SH-SY5Y (cell line): ENCODE measurements around the gene SLC31A1.

Source experiments
- GATA2 ChIP-seq: IDR thresholded peaks from 2 replicates; pipeline ENCODE4 v1.6.1; 2011; ENCODE audit warnings: mild to moderate bottlenecking, low read depth, low read length
- GATA3 ChIP-seq: IDR thresholded peaks from 2 replicates; pipeline ENCODE4 v1.6.1; 2011; ENCODE audit warnings: low read depth, mild to moderate bottlenecking, low read length, moderate library complexity

DNA sequence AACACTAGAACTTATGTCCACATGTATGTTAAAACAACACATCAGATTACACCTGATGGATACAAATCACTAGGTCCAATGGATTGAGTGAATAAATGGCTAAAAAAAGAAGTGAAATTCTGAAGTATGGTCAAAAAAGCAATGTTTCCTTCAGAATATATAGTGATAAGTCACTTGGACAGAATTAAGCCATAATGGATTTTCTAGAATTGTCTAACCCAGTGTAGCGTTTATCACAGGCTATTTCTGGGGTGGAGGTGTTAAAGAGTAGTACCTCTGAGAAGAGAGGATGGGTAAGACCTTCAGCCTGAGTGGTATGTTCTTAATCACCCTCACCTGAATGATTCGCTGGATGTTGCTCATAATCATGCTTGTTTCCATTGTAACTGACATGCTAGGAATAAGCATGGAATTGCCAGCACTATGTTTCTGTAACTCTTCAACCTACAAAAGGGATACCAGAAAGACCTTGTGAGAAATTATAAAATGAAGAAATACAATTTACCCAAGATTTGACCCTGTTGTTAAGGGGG, 37.3 kb upstream of the SLC31A1 start:
- TF ChIP-seq GATA3: no peak
- no peak for TF ChIP-seq GATA2
